Measurements from ENCODE around the gene ERP29.

DNA sequence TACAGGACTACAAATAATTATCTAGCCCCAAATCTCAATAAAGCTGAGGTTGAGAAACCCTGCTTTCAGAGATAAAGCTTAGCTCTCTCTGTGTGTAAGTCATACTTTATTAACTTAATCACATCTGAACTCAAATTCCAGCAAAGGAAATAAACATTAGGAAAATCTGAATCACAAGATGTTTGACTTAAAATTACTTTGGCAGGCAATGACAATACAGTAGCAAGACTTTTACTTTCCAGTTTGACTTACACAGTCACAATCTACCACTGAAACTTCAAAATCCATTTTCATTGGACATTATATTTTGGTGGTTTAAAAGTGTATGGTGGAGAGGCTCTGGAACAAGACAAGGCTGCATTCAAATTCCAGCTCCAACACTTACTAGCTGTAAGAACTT, 11.7 kb upstream of the ERP29 start:
- TF ChIP-seq, protein P1, sequence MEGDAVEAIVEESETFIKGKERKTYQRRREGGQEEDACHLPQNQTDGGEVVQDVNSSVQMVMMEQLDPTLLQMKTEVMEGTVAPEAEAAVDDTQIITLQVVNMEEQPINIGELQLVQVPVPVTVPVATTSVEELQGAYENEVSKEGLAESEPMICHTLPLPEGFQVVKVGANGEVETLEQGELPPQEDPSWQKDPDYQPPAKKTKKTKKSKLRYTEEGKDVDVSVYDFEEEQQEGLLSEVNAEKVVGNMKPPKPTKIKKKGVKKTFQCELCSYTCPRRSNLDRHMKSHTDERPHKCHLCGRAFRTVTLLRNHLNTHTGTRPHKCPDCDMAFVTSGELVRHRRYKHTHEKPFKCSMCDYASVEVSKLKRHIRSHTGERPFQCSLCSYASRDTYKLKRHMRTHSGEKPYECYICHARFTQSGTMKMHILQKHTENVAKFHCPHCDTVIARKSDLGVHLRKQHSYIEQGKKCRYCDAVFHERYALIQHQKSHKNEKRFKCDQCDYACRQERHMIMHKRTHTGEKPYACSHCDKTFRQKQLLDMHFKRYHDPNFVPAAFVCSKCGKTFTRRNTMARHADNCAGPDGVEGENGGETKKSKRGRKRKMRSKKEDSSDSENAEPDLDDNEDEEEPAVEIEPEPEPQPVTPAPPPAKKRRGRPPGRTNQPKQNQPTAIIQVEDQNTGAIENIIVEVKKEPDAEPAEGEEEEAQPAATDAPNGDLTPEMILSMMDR (IDR thresholded peaks at IDR 0.05): no peak
- TF ChIP-seq EP300 (IDR thresholded peaks at IDR 0.05): no peak
